Measurements from ENCODE around the gene ADAM30.
"Not testable (repeated sequence)": the region's sequence is repeated elsewhere in the genome, so short reads cannot be mapped to it uniquely, and the experiment has no call there.

The ADAM30 gene

DNA sequence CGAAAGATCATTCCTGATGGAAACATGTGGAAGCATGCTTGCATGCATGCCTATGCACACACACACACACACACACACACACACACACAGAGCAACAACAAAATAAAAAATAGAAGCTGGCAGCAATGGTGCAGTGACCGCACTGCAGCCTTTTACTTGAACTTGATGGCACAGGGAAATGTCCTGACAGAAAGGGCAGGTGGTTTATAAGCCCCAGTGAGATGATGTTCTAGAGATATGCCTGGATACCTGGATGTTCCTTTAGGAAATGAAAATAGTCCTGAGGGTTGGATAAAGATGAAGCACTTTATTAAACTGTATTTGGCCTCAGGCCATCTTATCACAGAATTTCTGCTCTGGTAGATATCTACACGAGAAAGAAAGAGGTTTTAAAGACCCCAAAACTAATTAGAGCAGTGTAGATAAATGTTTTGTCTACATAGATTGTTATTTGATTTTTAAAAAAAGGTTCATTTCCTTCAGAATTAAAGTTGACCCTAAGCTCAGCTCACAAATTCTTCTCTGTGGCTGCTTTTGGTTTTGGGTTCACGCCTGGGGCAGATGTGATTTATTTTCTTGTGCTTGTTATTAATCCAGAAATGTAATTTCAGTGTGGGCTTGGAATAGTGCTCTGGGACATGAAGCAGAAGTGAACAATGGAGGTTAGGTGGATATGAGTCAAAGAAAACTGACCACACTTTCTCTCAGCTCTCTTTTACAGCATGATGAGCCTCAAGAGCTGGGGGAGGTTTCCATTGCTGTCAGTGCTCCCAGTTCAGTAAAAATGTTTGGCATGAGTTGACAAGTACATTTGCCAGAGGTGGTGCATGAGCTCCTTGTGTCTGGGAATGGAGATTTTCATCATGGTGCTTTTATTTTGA is 22.9 kb downstream of the ADAM30 start:
- no peak for DNase-seq

DNA sequence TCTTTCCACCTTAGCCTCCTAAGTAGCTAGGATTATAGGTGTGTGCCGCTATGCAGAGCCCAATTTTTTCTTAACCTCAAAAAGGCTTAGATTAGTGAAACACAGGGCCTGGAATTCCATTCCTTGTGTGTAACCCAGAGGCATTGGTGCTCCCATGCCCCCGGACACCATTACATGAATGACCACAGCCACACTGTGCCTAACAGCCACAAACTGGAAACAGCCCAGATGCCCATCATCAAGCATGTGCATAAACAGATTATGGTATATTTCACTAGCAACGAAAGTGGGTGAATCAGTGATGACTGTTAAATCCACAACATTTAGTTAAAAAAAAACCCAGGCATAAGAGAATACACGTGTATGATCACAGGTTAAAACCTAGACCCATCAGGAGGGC is 24.4 kb downstream of the ADAM30 start:
- DNase-seq = no peak

DNA sequence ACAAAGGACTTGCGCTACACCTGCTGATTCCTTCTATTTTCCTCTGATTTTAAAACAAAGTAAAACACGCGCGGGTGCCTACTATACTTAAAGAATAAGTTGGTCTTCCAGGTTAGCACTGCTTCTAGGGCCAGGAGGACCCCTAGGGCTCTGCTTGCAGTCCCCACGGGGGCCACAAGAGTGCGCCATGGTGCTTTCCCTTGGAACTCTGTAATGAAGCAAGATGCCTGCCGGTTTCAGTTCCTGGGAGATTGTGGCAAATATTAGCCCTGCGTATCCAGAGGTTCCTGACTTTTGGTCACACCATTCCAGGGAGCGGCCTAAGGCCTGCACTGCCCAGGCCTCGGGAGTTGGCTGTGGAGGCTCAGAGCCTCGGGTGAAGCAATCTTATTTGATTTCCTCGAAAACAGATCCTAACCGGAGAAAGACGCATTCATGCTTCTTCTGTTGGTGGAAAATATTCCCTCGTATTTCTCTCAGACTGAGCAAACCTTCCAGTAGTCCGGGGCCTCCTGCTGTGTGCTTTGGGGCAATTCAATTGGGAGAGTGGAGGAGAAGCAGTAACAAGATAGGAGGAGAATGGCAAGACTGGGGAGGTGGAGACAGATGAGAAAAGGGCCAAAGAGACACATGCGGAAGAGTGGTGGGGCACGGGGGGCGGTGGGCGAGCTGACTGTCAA is 25.3 kb downstream of the ADAM30 start:
- peak; percentile 60 for DNase-seq

DNA sequence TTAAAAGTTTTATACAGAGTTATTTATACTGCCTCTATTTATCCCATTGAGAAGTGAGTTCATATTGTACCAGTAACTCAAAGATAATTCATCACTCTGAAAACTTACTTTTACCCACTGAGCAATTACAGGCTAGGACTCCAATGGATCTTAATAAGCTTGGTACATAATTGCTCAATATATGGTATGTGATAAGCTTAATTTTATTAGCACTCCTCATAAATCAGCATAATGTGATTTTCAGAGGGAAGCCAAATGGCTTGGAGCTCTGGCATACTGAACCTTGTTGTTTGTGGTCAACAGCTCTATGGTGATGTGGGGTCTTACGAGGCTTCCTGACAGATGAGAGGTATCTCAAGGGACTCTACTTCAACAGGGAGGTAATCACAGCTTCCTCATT is 26.3 kb downstream of the ADAM30 start:
- DNase-seq = no peak

DNA sequence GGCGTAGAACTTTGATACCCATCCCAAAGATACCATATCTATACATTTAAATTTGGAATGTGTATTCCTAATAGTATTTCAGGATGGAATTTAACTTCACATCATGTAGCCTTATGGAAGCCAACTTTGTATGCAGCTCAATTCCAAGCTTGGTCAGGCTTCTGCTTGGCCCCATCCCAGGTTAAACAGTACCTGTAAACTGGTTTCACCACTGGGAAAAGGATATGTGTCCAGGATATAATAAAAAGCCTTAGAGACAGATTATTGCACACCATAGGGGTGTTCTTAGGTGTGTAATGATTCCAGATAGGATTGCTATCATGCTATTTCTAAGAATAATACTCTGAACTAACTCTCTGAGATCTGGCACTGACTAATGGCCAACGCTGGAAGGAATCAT is 28.1 kb downstream of the ADAM30 start:
- no peak for DNase-seq

DNA sequence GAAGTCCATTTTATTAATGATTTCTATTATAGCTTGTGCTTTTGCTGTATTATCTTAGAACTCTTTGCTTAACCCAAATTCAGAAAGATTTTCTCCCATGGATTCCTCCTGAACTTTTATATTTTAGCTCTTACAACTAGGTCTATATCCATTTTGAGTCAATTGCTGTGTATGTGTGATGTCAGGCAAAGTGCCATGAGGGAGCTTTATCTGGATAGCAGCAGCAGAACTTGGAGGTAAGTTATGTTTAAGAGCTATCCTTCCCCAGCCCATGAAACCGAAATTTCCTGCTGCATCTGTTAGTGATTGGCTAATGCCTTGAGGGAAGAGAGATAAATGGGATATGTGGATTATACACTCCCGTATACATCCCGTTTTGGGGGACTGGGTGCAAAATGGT is 29.9 kb downstream of the ADAM30 start:
- no peak for DNase-seq

DNA sequence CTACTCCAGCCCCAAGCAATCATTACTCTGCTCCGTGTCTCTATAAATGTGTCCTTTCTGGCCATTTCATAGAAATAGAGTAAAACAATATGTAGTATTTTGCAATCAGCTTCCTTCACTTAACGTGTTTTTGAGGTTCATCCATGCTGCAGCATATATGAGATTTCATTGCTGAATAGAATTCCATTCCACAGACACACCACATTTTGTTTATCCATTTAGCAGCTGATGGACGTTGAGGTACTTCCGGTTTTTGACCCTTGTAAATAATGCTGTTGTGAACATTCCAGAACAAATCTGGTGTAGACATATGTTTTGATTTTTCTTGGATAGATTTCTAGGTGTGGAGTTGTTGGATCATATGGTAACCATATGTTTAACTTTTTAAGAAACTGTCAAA is 30.7 kb downstream of the ADAM30 start:
- DNase-seq = no peak

DNA sequence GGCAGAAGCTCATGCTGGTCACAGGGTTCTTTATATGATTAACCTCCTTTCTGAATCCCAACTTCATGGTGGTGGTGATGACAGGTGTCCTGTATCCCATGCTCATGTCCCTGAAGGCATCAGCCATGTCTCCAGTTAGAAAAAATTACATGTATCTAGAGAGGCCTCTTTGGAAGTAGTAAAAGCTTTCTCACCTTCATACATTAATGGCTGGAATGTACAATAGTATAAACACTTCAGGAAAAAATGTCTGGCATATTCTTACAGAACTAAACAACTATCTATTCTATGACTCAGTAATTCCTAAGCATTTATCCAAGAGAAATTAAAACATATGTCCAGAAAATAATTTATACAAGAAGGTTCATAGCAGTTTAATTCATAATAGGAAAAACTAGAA is 34.0 kb downstream of the ADAM30 start:
- no peak for DNase-seq

DNA sequence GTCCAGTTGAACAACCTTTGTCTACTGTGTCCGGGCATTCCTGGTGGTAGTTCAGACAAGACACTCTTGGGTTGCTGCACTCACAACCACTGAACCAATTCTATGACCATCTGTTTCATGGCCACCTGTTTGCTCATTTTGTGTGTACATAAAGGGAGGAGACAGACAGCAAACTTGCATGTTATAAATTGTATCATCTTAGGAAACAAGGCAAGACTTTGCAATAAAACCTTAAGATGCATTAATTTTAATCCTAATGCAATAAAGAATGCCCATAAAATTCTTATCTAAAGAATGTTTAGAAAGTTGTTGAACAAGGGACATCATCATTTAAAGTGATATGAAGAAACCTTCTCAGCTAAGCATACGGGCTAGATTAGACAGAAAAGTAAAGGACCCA is 34.8 kb downstream of the ADAM30 start:
- DNase-seq = no peak

DNA sequence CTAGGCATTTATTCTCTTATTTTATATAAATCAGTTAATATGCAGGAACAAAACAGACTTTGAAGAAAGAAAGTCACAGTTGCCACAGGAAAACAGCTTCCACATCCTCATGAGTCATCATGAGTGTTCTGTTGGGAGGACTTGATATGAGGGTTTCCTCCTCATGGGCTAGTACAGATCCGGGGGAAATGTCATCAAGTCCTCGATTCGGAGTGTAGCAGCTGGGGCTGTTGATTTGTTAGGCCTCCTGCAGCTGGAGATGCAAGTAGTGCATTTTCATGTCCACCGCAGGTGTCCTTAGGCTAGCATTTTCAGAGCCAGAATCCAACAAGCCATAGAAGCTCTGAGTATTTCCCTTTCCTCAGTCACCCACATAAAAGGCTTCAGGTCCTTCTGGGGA is 36.7 kb downstream of the ADAM30 start:
- peak; percentile 14 for DNase-seq

DNA sequence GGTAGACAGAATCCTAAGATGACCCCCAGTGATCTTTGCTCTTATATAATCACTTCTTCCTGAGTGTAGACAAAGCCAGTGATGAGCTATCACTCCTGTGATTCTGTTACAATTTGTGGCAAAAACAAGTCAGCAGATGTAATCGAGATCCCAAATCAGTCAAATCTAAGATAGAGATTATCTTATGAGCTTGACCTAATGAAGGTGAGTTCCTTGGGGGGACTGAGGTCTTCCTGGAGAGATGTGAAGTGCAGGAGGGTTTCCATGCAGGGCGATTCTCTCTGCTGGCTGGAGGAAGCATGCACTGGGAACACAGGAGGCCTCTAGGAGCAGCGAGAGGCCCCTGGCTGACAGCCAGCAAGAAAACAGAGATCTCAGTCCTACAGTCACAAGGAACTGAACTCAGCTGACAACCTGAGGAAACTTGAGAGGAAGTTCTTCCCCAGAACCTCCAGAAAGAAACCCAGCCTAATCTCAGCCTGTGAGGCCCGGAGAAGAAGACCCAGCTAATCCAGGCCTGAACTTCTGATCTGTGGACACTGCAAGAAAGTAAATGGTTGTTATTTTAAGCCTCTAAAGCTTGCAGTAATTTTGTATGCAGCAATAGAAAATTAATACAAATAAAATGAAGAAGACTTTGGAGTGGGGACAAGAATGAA is 37.6 kb downstream of the ADAM30 start:
- DNase-seq = not testable (repeated sequence)

DNA sequence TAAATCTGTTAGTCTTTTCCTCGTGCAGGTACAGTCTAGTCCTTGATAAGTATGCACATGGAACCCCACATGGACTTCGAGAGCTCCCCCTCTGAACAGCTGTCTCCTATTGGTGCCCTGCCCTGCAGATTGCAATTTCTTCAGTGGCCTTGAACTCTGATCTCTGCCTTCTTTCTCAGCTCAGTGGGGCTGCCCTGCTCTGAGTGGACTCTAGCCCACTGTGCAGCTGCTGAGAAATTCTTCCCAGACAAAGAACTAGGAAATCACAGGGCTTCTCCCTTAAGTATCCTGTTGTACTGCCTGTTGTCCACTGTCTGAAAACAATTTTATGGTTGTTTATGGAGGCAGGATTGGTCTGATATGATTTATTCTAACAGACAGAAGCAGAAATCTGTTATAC is 38.2 kb downstream of the ADAM30 start:
- DNase-seq = no peak

DNA sequence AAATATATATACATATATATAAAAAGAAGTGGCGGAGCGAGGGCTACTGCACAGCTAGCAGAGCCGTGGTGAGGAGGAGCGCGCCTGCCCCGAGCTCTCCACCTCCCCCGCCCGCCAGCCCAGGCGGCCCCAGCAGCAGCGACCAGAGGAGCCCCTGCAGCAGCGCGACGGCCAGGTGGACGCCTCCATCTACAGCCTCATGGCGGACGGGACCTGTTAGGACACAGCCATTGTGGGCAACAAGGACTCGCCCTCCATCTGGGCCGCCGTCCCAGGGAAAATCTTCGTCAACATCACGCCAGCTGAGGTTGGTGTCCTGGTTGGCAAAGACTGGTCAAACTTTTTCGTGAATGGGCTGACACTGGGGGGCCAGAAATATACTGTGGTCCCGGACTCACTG is 43.2 kb downstream of the ADAM30 start:
- no peak for DNase-seq

DNA sequence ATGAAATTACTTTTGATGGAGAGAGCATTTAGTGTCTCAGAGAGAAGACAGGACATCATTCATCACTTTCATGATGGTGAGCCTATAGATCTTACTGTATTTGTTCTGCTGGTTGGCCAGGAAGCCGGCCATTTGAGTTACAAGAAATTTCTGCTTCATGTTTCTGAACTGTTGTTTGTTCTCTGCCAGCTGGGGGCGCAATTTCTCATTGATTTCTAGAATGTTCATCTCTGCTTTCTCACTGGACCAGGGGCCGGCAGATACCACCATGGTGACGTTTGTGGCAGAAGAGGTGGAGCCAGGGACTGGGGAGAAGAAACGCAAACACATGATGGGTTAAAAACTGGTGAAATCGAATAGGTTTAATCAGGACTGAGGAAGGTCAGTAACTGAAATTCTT is 52.1 kb downstream of the ADAM30 start:
- DNase-seq = not testable (repeated sequence)

All from CD4-positive, alpha-beta T cell treated with Interleukin-17A for 4 hours (primary cell).